Activated CD8-positive, alpha-beta memory T cell treated with anti-CD3 and anti-CD28 coated beads, Interleukin-2, amount 50 U/mL, for 24 hours (primary cell): ENCODE measurements around the gene OPCML.

ENCODE experiments used
- DNase-seq: peaks from one replicate; pipeline ENCODE4 v3.0.0-alpha.2; 2020; ENCODE audit errors: extremely low read depth

OPCML gene

DNA sequence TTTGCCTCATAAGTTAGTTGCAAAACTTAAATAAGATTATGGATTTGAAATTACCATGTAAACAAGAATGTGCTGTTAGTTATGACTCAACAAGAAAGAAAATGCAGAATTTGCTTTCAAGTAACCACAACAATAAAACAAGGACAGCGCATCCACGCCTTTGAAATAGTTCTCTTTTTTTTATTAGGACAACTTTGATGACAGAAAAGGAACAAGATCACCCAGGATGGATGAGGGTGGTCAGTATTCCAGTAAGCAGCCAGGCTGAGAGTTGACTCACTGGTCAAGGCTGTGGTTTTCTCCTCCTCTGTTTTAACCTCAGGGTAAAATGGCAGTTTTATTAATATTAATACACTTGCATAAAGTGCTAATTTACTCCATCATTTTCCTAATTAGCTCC lies 544.4 kb downstream of the OPCML start:
- no peak for DNase-seq

- no peak for DNase-seq
Measured at GRCh38 chr11:132983641-132983978, 548.7 kb downstream of the OPCML start.

- no peak for DNase-seq
Measured at GRCh38 chr11:132982772-132983640, 549.3 kb downstream of the OPCML start.

DNA sequence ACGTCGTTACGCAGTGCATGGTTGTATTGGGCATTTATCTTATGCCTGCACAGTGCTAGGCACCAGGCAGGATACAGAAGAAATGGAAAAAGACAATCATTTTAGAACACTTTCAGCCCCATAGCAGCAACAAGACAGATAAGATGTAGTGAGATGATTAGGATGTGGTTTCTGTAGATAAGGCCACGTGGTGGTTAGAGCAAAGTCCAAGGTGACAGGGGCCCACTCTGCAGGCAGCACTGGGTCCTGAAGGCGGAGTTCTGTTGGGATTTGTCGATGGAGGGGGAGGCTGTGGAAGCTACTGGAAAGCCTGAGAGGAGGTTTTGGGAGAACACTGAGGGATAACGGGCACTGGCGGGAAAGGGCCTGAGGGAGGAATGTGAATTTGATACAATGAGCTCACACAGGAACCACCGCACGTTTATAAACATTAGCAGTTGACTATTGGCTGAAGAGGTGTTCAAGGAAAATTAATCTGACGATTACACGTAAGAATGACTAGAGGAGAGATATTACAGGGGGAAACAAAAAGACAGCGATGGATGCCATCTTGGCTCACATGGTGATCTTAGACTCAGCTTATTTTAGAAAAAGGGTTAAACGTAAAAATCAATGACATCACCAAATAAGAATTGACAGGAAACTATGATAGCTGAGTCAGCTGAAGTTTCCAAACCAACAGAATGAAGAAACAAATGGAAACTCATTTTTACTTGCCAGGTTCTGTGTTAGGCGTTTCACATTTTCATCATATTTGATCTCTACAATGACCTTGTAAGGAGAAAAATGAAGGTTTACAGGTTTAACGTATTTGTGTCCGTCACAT lies 551.0 kb downstream of the OPCML start:
- DNase-seq, result no peak

GRCh38 chr11:132980670-132981069 lies 551.6 kb downstream of the OPCML start:
- DNase-seq, result no peak

GRCh38 chr11:132977746-132978145 lies 554.6 kb downstream of the OPCML start:
- no peak for DNase-seq

GRCh38 chr11:132977241-132977640 lies 555.1 kb downstream of the OPCML start:
- no peak for DNase-seq

DNA sequence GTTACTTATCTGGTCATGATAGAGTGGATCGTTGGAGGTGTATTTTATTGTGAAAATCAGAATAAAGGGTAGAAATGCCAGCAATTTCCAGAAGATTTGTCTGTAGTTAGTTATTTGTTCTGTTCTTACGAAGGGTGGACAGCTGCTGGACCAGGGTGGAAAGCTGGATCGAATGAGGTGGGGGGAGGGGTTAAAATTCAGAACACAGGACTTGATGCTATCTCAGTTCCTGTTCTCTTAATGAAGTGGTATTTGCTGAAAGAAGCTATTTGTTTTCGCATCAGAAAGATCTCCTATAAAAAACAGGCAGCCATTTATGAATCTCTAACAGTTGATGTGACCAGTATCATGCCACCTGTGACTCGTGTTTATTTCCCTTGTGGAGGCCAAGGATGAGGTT lies 556.2 kb downstream of the OPCML start:
- no peak for DNase-seq

DNA sequence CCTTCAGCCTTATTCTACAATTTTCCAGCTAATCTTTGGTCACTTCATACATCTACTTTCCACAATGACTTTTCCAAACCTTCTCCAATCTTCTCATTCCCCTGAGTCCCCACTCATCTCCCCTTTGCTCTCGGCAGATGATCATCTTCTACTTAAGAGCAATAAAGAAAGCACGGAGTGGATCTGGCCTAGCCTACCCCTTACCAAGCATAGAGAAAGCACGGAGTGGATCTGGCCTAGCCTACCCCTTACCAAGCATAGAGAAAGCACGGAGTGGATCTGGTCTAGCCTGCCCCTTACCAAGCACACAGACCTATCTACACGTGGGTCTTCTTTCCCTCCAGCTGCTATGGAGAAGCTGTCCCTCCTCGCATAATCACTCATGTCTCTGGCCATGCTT lies 558.6 kb downstream of the OPCML start:
- no peak for DNase-seq

- DNase-seq, result no peak
Measured at GRCh38 chr11:132972565-132972964, 559.7 kb downstream of the OPCML start.

- DNase-seq, result no peak
Measured at GRCh38 chr11:132971351-132971750, 561.0 kb downstream of the OPCML start.

DNA sequence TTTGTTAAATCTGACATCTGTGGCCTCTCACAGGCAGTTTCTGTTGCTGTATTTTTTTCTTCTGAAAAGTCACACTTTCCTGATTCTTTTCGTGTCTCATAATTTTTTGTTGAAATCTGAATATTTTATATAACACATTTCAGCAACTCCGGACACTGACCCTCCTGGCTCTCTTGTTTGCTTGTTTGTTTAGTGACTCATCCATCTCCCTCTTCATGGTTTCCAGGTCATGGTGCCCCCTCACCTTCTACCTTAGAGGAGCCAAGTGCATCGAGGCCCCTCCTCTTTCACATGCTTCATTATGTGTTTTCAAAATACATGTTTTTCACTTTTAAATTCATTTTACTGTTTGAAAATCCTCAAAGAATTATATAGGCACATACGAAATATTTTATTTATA lies 562.4 kb downstream of the OPCML start:
- DNase-seq, result no peak

- no peak for DNase-seq
Measured at GRCh38 chr11:132962041-132962440, 570.3 kb downstream of the OPCML start.

DNA sequence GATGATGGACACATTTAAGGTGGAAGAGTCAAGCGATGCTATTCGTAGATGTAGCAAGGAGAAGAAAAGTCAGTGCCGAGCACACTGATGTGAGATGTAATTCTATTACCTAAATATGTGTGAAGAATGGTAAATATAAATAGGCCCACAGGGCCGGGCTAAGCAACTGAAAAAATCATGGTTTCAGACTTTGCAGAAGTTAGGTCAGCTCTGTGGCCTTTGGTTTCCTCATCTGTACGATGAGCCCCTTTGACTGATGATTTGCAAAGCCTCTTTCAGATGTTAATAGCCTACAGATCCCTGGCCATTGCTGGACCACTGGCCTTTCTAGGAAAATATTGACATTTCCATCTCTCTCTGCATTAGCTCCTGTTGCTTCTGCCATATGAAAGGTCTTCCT lies 570.8 kb downstream of the OPCML start:
- DNase-seq, result no peak

GRCh38 chr11:132960273-132961078 lies 571.8 kb downstream of the OPCML start:
- DNase-seq, result no peak

- no peak for DNase-seq
Measured at GRCh38 chr11:132959693-132960092, 572.6 kb downstream of the OPCML start.

- DNase-seq, result no peak
Measured at GRCh38 chr11:132957881-132958280, 574.4 kb downstream of the OPCML start.

DNA sequence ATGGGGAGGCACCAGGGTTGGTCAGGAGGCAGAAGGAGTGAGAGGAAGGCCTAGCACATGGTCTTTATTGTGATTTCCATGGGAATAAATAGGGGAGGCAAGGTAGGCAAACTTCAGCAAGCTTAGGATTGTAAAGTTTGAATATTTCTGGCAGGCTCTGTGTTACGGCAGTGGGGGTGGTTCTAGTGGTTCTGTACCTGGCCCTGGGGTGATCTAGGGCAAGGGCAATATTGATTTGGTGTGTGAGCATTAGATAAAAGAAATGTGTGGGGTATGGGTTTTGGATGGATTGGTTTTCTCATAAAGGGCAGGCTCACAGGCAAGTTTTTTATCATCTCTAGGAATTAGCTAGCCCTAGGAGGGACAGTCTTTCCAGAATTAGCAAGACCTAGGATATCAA lies 584.0 kb downstream of the OPCML start:
- no peak for DNase-seq

DNA sequence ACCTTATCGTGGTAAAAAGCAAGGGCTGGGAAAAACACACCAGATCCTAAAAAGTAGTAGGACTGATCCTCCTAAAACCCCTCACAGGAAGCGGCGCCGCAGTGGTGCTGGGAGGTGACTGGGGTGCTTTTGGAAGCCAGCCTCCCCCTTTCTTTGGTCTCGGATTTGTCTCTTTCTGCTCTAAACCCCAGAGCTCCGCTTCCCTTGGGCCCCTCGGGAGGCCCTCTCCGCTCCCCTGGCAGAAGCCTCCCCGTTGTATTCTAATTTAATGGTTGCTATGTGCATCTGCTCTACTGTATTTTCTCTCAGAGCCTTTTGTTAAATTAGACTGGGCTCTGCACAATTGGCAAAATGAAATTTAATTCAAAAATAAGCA lies 587.7 kb downstream of the OPCML start:
- DNase-seq, result no peak

DNA sequence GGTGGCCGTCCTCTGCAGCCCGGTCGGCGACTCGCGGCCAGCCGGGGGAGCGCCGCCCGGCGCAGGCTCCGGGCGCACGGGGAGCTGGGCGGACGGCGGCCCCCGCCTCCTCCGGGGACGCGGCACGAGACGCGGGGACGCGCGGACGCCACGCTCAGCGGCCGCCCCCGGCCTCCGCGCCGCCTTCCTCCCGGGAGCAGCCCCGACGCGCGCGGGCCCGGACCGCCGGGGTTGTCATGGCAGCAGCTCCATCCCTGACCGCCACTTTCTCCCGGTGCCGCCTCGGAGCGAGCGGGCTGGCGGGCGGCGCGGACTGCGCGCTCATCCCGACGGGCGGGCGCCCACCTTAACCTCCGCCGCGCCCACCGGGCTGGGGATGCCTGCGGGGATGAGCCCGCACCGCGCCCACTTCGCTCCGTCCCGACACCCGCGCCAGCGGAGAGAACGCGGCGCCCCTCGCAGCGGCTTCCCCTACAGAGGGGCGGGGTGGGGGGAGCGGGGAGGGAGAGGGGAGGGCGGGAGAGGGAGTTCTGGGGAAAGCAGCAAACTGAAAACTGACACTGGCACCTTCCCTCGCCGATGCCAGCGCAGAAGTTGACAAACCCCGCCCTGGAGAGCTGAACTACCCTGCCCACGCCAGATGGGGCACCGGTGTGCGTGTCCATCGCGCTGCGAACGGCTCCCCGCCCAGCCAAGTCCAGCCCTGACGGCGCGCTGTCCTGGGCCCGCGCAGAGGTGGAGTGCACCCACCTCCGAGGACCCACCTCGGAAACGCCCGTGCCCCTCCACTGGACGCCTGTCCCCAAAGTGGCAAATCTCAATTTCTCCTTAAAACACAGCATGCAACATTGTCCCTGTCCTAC lies 588.4 kb downstream of the OPCML start:
- no peak for DNase-seq

GRCh38 chr11:132943357-132943705 lies 589.0 kb downstream of the OPCML start:
- DNase-seq, result no peak
